GM10266 (cell line): Measurements from ENCODE around the gene GZF1.

Experiments used
- DNase-seq: peaks from one replicate; pipeline ENCODE4 v3.0.0; 2012; ENCODE audit errors: extremely low spot score
- CTCF ChIP-seq: IDR thresholded peaks from 2 replicates; pipeline ENCODE4 v1.5.1; 2012; ENCODE audit warnings: mild to moderate bottlenecking, low read depth; ENCODE audit not compliant: control insufficient read depth, insufficient read depth; ENCODE audit errors: missing control alignments

The GZF1 gene

GRCh38 chr20:23370274-23370673 is 8.3 kb downstream of the GZF1 start:
- no peak for TF ChIP-seq CTCF
- DNase-seq: no peak

GRCh38 chr20:23370873-23371272 is 8.9 kb downstream of the GZF1 start:
- TF ChIP-seq CTCF: no peak
- DNase-seq: no peak

GRCh38 chr20:23371496-23371895 is 9.5 kb downstream of the GZF1 start:
- DNase-seq: no peak
- TF ChIP-seq CTCF: no peak

- no peak for DNase-seq
- TF ChIP-seq CTCF: no peak
These were observed 12.5 kb downstream of the GZF1 start for GRCh38 chr20:23374441-23374840.

- TF ChIP-seq CTCF: no peak
- DNase-seq: no peak
These were observed 13.8 kb downstream of the GZF1 start for GRCh38 chr20:23375827-23376226.

- no peak for DNase-seq
- TF ChIP-seq CTCF: no peak
These were observed 17.8 kb downstream of the GZF1 start for GRCh38 chr20:23379772-23380171.

GRCh38 chr20:23381876-23382275 is 19.9 kb downstream of the GZF1 start:
- DNase-seq: no peak
- no peak for TF ChIP-seq CTCF
